Neural progenitor cell (in vitro differentiated cells): ENCODE measurements around the gene ADGRE2. TPM values are rescaled to one million over a fixed set of nuclear protein-coding genes. Genes with fewer than 3 reads are reported as not detected.

Experiments
- DNase-seq: peaks from one replicate; pipeline ENCODE4 v3.0.0-alpha.2; 2016; ENCODE audit warnings: low spot score
- H2AFZ ChIP-seq: fragments of 200-600 bp; sonication (generic); replicated peaks from 2 replicates; pipeline ENCODE4 v1.6.1; 2016; ENCODE audit warnings: antibody characterized with exemption
- H3F3A ChIP-seq: fragments of 200-600 bp; sonication (generic); 2 replicates; pipeline ENCODE4 v1.6.1; 2016; ENCODE audit warnings: antibody characterized with exemption, low read depth
- H3K27ac ChIP-seq: fragments of 200-600 bp; sonication (generic); 2 replicates; pipeline ENCODE4 v1.5.1; 2016; ENCODE audit warnings: mild to moderate bottlenecking
- H3K27me3 ChIP-seq: fragments of 200-600 bp; sonication (generic); 2 replicates; pipeline ENCODE4 v1.6.1; 2016; ENCODE audit warnings: mild to moderate bottlenecking, moderate library complexity
- H3K36me3 ChIP-seq: fragments of 200-600 bp; sonication (generic); 2 replicates; pipeline ENCODE4 v1.5.1; 2016
- H3K4me1 ChIP-seq: fragments of 200-600 bp; sonication (generic); 2 replicates; pipeline ENCODE4 v1.6.1; 2016; ENCODE audit warnings: mixed run types
- H3K4me2 ChIP-seq: fragments of 200-600 bp; sonication (generic); 2 replicates; pipeline ENCODE4 v1.6.1; 2016
- H3K4me3 ChIP-seq: fragments of 200-600 bp; sonication (generic); 2 replicates; pipeline ENCODE4 v1.5.1; 2016
- H3K79me2 ChIP-seq: fragments of 200-600 bp; sonication (generic); 2 replicates; pipeline ENCODE4 v1.6.1; 2016; ENCODE audit warnings: low read depth
- H3K9ac ChIP-seq: fragments of 200-600 bp; sonication (generic); 2 replicates; pipeline ENCODE4 v1.6.1; 2016
- H3K9me3 ChIP-seq: fragments of 200-600 bp; sonication (generic); 2 replicates; pipeline ENCODE4 v1.5.1; 2016; ENCODE audit warnings: low read depth
- H4K20me1 ChIP-seq: fragments of 200-600 bp; sonication (generic); 2 replicates; pipeline ENCODE4 v1.6.1; 2016; ENCODE audit warnings: low read depth
- H3K27ac Mint-ChIP-seq: 3 replicates; pipeline ENCODE4 v1.8.0; 2021; ENCODE audit warnings: mixed read lengths
- H3K27me3 Mint-ChIP-seq: 2 replicates; pipeline ENCODE4 v1.8.0; 2022; ENCODE audit warnings: low read depth, mild to moderate bottlenecking, inconsistent platforms, moderate library complexity, mixed read lengths; ENCODE audit not compliant: insufficient read depth
- H3K36me3 Mint-ChIP-seq: 3 replicates; pipeline ENCODE4 v1.8.0; 2021; ENCODE audit warnings: mixed read lengths
- H3K4me1 Mint-ChIP-seq: 3 replicates; pipeline ENCODE4 v1.8.0; 2021; ENCODE audit warnings: mixed read lengths
- H3K4me3 Mint-ChIP-seq: 3 replicates; pipeline ENCODE4 v1.8.0; 2021; ENCODE audit warnings: mild to moderate bottlenecking, moderate library complexity, mixed read lengths
- H3K9me3 Mint-ChIP-seq: 3 replicates; pipeline ENCODE4 v1.8.0; 2020; ENCODE audit warnings: mixed read lengths
- CTCF ChIP-seq: fragments of 200-600 bp; sonication (generic); IDR thresholded peaks from 2 replicates; pipeline ENCODE4 v1.5.1; 2017; ENCODE audit warnings: antibody characterized with exemption, mild to moderate bottlenecking
- EZH2 ChIP-seq: fragments of 200-600 bp; sonication (generic); IDR thresholded peaks from 2 replicates; pipeline ENCODE4 v1.6.1; 2017; ENCODE audit warnings: antibody characterized with exemption, mild to moderate bottlenecking, moderate library complexity
- EZH2phosphoT487 ChIP-seq: fragments of 200-600 bp; sonication (generic); IDR thresholded peaks from 2 replicates; pipeline ENCODE4 v1.6.1; 2017; ENCODE audit warnings: antibody characterized with exemption
- total RNA-seq: library from RNA; depleted of rRNA; stranded (reverse); fragments of >200 nt; gene quantifications from 2 replicates; pipeline ENCODE4 v1.2.3, GENCODE V29; 2015; ENCODE audit warnings: low replicate concordance

ADGRE2 gene
- total RNA-seq, 1 donor from 2014 or later = 0.28 TPM

GRCh38 chr19:14817052-14817451 lies 38.7 kb upstream of the ADGRE2 start:
- Mint-ChIP-seq H3K9me3 (no peaks in the 10 kb centered on the region), H3K4me3 (no peak overlapping the region), H3K36me3 (no peaks in the 10 kb centered on the region), H3K4me1 (no peaks in the 10 kb centered on the region), H3K27ac (no peak overlapping the region), H3K27me3 (peaks cover 4% of the 10 kb centered on the region)
- Histone ChIP-seq H3K36me3 (no peaks in the 10 kb centered on the region), H3K4me1 (no peaks in the 10 kb centered on the region), H4K20me1 (no peaks in the 10 kb centered on the region), H3K9ac (no peak overlapping the region), H3K4me2 (no peak overlapping the region), H2AFZ (no peak overlapping the region), H3K79me2 (no peaks in the 10 kb centered on the region), H3K9me3 (peaks cover 4% of the 10 kb centered on the region), H3F3A (no peaks in the 10 kb centered on the region), H3K4me3 (no peak overlapping the region), H3K27me3 (no peaks in the 10 kb centered on the region), H3K27ac (no peak overlapping the region)
- TF ChIP-seq CTCF (no peak), EZH2phosphoT487 (no peak), EZH2 (no peak)
- no peak for DNase-seq

DNA sequence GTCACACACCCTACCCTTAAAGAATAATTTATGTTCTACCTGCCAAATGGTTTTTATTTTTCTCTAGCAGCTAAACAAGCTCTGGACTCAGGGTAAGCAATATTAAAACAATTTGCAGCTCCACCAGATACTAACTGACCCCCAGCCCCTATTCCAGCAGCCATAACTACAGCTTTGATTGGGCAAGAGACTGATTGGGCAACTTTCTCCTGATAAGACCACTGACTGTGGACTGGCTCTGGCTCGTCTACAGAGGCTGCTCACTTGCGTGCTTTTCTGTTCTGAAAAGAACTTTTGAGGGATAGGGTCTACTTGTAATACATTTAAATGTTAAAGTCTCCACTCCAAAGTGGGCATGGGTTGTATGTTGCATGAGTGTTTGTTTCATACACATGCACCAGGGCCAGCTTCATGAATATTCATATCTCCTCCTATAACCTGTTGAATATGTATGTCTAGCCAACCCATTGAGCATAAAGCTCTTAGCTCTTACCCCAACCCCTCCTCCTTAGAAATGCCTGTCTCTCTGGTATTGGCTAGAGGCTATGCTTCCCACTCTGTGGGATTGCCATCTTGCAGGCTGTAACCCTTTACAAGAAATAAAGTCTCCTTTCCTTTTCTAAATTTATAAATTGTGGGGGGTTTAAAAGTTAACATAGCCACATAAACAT lies 36.8 kb upstream of the ADGRE2 start:
- H3K27me3 Mint-ChIP-seq = peaks cover 4% of the 10 kb centered on the region
- no peak overlapping the region for H3K4me2 ChIP-seq
- H3K4me1 Mint-ChIP-seq = no peaks in the 10 kb centered on the region
- H4K20me1 ChIP-seq = no peaks in the 10 kb centered on the region
- H2AFZ ChIP-seq = no peak overlapping the region
- H3K36me3 Mint-ChIP-seq = no peaks in the 10 kb centered on the region
- H3K27ac ChIP-seq = no peak overlapping the region
- H3K27ac Mint-ChIP-seq = no peak overlapping the region
- no peaks in the 10 kb centered on the region for H3K79me2 ChIP-seq
- H3K9me3 ChIP-seq = no peaks in the 10 kb centered on the region
- no peaks in the 10 kb centered on the region for H3K4me1 ChIP-seq
- no peak overlapping the region for H3K9ac ChIP-seq
- TF ChIP-seq CTCF (no peak), EZH2 (no peak), EZH2phosphoT487 (no peak)
- H3K27me3 ChIP-seq = no peaks in the 10 kb centered on the region
- H3F3A ChIP-seq = no peaks in the 10 kb centered on the region
- no peaks in the 10 kb centered on the region for H3K9me3 Mint-ChIP-seq
- no peak overlapping the region for H3K4me3 ChIP-seq
- H3K4me3 Mint-ChIP-seq = no peak overlapping the region
- DNase-seq = no peak
- H3K36me3 ChIP-seq = no peaks in the 10 kb centered on the region

DNA sequence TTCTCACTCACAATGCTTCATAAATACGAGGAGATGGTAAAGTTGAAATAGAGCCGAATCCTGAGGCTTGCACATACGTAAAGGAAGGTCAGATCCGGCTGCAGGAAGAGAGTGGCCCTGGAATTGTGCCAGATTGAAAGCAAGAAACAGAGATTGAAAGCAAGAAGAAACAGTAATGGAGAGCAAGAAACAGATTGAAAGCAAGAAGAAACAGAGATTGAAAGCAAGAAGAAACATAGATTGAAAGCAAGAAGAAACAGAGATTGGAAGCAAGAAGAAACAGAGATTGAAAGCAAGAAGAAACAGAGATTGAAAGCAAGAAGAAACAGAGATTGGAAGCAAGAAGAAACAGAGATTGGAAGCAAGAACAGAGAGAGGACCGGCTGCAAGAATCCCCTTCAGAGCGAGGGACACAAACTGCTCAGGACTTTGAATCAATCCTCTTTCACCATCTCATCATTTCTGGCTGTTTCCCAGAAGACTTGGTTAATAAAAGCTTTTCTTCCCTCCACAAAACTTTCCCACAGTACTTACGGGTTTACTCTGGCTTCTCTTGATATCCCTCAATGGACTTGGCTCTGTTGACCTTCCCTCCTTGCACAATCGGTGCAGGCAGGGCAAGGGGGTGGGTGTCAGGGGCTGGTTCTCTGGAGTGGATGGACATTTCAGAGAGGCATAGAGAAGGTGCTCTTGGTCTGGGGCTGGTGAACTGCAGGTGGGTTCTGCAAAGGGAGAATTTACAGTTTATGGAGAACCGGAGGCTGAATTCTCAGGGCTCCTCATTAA lies 31.1 kb upstream of the ADGRE2 start:
- no peak overlapping the region for H3K4me2 ChIP-seq
- H3K79me2 ChIP-seq = no peaks in the 10 kb centered on the region
- Mint-ChIP-seq H3K27ac (no peak overlapping the region), H3K36me3 (no peaks in the 10 kb centered on the region), H3K9me3 (no peaks in the 10 kb centered on the region), H3K4me3 (no peak overlapping the region), H3K4me1 (no peaks in the 10 kb centered on the region), H3K27me3 (peaks cover 3% of the 10 kb centered on the region)
- H3K9me3 ChIP-seq = peaks cover 4% of the 10 kb centered on the region
- DNase-seq = no peak
- no peak overlapping the region for H2AFZ ChIP-seq
- no peaks in the 10 kb centered on the region for H3K27me3 ChIP-seq
- H3K4me1 ChIP-seq = no peaks in the 10 kb centered on the region
- no peaks in the 10 kb centered on the region for H4K20me1 ChIP-seq
- no peak overlapping the region for H3K27ac ChIP-seq
- no peaks in the 10 kb centered on the region for H3K36me3 ChIP-seq
- TF ChIP-seq EZH2phosphoT487 = no peak
- TF ChIP-seq CTCF = no peak
- H3K4me3 ChIP-seq = no peak overlapping the region
- H3F3A ChIP-seq = no peaks in the 10 kb centered on the region
- H3K9ac ChIP-seq = no peak overlapping the region
